ENCODE data around the gene HADH.

Gene HADH

DNA sequence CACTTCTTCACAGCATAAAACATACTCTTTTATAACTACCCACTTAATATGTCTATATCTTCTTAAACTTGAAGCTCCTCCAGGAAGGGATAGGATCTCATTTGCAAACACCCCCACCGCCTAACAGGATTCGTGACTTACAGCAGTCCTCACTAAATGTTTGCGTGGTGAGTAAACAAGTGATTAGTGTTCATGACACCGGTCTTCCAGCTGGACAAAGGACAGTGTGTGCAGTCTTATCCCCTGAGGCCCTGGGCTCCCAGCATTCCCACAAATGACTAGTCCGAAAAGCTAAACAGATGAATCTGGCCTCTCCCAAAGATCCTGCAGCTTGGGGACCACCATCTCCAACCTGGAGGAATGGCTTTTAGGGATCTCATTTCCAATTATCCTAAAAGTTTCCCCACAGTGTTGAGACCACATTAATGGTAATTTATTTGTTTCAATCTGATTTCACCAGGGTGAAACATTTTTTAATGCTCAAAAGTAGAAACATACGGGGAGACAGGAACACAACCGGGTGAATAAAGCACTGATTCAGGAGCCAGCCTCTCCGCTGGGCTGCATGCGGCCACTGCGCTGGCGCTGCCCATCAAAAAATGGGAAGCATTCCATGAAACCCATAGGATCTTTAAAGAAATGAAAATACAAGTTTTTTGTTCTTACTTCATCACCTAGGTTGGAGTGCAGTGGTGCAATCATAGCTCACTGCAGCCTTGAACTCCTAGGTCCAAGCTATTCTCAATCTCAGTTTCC lies 69.2 kb downstream of the HADH start:
- Histone ChIP-seq H3K9me3 (ENCODE audit: control insufficient read depth, insufficient read depth, low read length) (no peaks in the 10 kb centered on the region), H3K36me3 (ENCODE audit: control insufficient read depth, insufficient read depth, low read length) (no peaks in the 10 kb centered on the region), H3K27ac (ENCODE audit: low read depth, low read length) (no peak overlapping the region), H3K27me3 (ENCODE audit: control insufficient read depth, insufficient read depth, low read length) (no peaks in the 10 kb centered on the region), H3K9ac (ENCODE audit: low read depth, low read length) (no peak overlapping the region), H3K4me3 (ENCODE audit: low read depth, low read length) (no peak overlapping the region), H3K4me1 (ENCODE audit: control insufficient read depth, insufficient read depth, low read length) (no peaks in the 10 kb centered on the region; the same call in 1 of the 2 replicates)

DNA sequence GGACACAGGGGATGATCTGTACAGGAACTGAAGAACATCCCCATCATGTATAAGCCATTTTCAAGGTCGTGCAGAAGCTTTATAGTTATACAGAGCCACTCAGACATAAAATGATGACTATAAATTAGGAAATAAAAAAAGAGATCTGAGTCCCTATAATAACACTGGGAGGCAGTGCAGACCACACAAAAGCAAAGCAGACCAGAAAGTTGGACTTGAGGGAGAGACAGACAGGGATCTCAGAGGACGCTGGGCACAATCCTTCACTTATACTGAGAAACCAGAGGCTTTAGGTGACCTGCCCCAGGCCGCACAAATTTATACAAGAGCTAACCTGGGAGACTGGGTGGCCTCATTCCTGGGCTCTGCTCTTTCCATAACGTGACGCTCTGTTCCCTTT lies 70.5 kb downstream of the HADH start:
- no peaks in the 10 kb centered on the region for H3K36me3 ChIP-seq (ENCODE audit: control insufficient read depth, insufficient read depth, low read length)

DNA sequence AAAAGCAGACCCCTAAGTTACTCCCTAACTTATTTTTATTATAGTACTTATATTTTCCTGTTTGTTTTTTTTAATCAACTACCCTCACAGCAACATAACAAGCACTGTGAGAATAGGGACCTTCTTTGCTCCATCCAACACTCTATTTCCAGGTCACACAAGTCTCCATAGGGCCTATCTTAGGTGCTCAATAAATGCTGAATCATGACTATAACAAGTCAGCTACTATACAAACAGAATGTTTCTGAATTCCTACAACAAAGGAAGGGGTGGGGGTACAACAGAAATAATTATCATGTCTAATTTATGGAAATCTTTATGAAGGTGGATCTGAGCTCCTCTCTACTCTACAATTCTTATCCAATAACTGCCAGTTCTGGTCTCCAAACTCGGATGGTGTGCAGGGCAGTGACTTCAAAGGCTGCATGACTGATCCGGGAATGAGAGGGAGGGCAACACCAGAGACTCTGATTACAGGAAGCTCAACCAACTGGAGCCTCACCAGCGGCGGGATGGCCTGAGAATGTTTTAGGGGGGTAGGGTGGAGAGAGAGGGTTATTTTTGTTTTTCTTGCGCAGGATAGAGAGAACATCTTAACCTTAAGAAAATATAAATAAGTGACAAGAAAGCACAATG lies 71.1 kb downstream of the HADH start:
- Histone ChIP-seq H3K27me3 (ENCODE audit: control insufficient read depth, insufficient read depth, low read length) (no peaks in the 10 kb centered on the region), H3K4me3 (ENCODE audit: low read depth, low read length) (no peak overlapping the region), H3K27ac (ENCODE audit: low read depth, low read length) (no peak overlapping the region), H3K36me3 (ENCODE audit: control insufficient read depth, insufficient read depth, low read length) (no peaks in the 10 kb centered on the region), H3K4me1 (ENCODE audit: control insufficient read depth, insufficient read depth, low read length) (no peaks in the 10 kb centered on the region; the same call in 1 of the 2 replicates), H3K9ac (ENCODE audit: low read depth, low read length) (no peak overlapping the region), H3K9me3 (ENCODE audit: control insufficient read depth, insufficient read depth, low read length) (no peaks in the 10 kb centered on the region)

More for the DNA sequence above, 70.5 kb downstream of the HADH start:
- no peak overlapping the region for H3K9ac ChIP-seq (ENCODE audit: low read depth, low read length)
- H3K4me3 ChIP-seq (ENCODE audit: low read depth, low read length), result no peak overlapping the region
- no peaks in the 10 kb centered on the region for H3K27me3 ChIP-seq (ENCODE audit: control insufficient read depth, insufficient read depth, low read length)
- H3K9me3 ChIP-seq (ENCODE audit: control insufficient read depth, insufficient read depth, low read length), result no peaks in the 10 kb centered on the region
- no peak overlapping the region for H3K27ac ChIP-seq (ENCODE audit: low read depth, low read length)
- no peaks in the 10 kb centered on the region; the same call in 1 of the 2 replicates for H3K4me1 ChIP-seq (ENCODE audit: control insufficient read depth, insufficient read depth, low read length)

DNA sequence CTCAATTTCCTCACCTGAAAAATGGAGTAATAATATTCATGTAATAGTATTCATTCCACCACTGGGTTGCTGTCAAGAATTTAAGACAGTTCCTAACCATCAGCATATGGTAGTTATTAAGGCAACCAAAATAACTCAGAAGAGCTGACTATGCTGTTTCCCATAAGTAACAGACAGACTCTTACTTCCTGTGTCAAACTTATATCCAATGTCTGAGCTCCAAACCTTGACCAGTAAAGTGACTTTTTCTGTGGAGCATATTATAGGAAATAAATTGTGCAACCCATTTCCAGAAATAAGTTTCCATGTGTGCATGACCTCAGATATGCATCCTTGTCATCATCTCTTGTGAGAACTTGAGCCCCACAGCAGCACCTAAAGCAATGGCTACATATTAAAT lies 78.8 kb downstream of the HADH start:
- Histone ChIP-seq H3K27me3 (ENCODE audit: control insufficient read depth, insufficient read depth, low read length) (no peaks in the 10 kb centered on the region), H3K9me3 (ENCODE audit: control insufficient read depth, insufficient read depth, low read length) (no peaks in the 10 kb centered on the region), H3K4me3 (ENCODE audit: low read depth, low read length) (no peak overlapping the region), H3K4me1 (ENCODE audit: control insufficient read depth, insufficient read depth, low read length) (no peaks in the 10 kb centered on the region), H3K9ac (ENCODE audit: low read depth, low read length) (no peak overlapping the region), H3K36me3 (ENCODE audit: control insufficient read depth, insufficient read depth, low read length) (no peaks in the 10 kb centered on the region), H3K27ac (ENCODE audit: low read depth, low read length) (no peak overlapping the region)

DNA sequence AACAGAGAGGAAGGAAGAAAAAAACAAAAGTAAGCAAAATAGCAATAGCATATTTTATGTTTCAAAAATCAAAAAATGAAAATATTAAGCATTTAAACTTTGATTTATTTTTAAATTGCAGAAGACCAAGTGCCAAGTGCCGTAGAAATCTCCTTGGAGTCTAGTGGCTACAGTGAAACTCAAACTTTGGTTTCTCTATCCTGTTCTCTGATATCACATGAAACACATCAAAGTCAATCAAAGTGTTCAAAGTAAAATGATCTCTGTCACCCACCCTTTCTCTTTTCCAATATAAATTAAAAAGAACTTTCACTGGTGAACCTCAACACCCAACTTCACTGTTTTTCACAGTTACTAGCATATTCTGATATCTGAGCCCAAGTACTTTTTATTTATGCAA lies 81.1 kb downstream of the HADH start:
- Histone ChIP-seq H3K9me3 (ENCODE audit: control insufficient read depth, insufficient read depth, low read length) (no peaks in the 10 kb centered on the region), H3K27ac (ENCODE audit: low read depth, low read length) (no peak overlapping the region), H3K27me3 (ENCODE audit: control insufficient read depth, insufficient read depth, low read length) (no peaks in the 10 kb centered on the region), H3K4me1 (ENCODE audit: control insufficient read depth, insufficient read depth, low read length) (no peaks in the 10 kb centered on the region), H3K4me3 (ENCODE audit: low read depth, low read length) (no peak overlapping the region), H3K9ac (ENCODE audit: low read depth, low read length) (no peak overlapping the region), H3K36me3 (ENCODE audit: control insufficient read depth, insufficient read depth, low read length) (no peaks in the 10 kb centered on the region)

DNA sequence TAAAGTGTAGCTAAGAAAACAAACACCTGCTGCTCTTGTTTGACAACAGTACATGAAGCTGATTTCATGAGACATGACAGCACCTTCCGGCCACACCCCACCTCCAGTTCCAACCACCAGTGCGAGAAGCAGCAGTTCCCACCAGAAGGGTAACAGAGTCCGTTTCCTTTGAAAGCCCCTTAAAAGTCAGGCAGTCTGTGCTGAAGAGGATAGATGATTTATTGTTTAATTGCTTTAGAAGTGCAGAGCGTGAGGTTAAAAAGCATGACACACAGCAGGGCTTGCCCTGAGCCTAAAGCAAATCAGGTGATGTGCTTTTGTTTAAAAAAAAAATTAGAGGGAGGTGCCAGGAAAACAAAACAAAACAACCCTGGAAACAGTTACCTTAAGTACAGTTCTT lies 82.6 kb downstream of the HADH start:
- Histone ChIP-seq H3K27me3 (ENCODE audit: control insufficient read depth, insufficient read depth, low read length) (no peaks in the 10 kb centered on the region), H3K9ac (ENCODE audit: low read depth, low read length) (no peak overlapping the region), H3K4me3 (ENCODE audit: low read depth, low read length) (no peak overlapping the region), H3K36me3 (ENCODE audit: control insufficient read depth, insufficient read depth, low read length) (no peaks in the 10 kb centered on the region), H3K9me3 (ENCODE audit: control insufficient read depth, insufficient read depth, low read length) (no peaks in the 10 kb centered on the region), H3K4me1 (ENCODE audit: control insufficient read depth, insufficient read depth, low read length) (no peaks in the 10 kb centered on the region), H3K27ac (ENCODE audit: low read depth, low read length) (no peak overlapping the region)

DNA sequence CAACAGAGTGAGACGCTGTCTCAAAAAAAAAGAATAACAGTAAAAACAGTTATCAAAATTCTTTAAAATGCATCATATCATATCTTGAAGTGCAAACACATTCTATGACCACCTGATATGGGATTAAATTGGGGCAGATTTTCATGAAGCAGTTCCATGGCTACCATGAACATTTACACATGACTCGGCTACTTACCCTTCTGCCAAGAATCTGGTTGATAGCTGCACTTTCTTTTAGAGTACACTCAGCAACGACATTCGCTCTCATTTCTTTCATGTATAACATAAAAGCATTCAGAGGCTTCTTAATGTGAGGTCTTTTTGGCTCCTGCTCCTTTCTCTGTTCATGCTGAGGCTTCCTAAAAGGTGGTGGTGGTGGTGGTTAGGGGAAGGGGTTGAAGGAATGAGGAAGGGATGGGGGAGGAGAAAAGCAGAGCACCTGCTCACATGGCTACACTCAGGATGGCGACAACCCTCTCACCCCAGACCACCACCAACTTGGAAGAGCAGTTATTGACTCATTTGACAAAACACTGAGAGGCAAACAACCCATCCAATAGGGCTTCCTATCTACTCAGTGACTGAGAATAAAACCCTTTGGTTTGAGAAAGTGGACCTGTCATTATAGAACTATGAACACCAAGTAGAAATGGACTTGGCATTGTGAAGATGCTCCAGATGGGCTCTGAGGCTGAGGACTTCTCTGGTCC lies 88.5 kb downstream of the HADH start:
- Histone ChIP-seq H3K27me3 (ENCODE audit: control insufficient read depth, insufficient read depth, low read length) (no peaks in the 10 kb centered on the region), H3K9me3 (ENCODE audit: control insufficient read depth, insufficient read depth, low read length) (no peaks in the 10 kb centered on the region), H3K36me3 (ENCODE audit: control insufficient read depth, insufficient read depth, low read length) (no peaks in the 10 kb centered on the region), H3K9ac (ENCODE audit: low read depth, low read length) (no peak overlapping the region), H3K4me3 (ENCODE audit: low read depth, low read length) (no peak overlapping the region), H3K27ac (ENCODE audit: low read depth, low read length) (no peak overlapping the region), H3K4me1 (ENCODE audit: control insufficient read depth, insufficient read depth, low read length) (no peaks in the 10 kb centered on the region)

DNA sequence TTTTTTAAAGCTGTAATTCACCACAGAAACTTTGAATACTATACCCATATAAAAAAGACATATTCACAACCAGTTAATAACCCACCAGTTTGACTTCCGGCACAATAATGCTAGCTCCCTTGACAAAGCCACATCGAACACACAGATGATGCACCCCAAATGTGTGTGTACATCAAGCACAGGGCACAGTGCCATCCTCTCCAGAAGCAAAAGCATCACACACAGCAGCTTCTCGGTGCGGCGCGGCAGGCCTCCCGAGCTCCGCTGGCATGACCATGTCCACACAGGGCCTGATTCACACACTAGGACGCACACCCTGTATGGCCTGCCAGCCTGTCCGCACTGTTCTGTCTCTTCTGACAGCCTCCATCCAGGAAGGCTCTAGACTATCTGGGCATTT lies 91.1 kb downstream of the HADH start:
- Histone ChIP-seq H3K4me1 (ENCODE audit: control insufficient read depth, insufficient read depth, low read length) (no peaks in the 10 kb centered on the region), H3K27me3 (ENCODE audit: control insufficient read depth, insufficient read depth, low read length) (no peaks in the 10 kb centered on the region), H3K36me3 (ENCODE audit: control insufficient read depth, insufficient read depth, low read length) (no peaks in the 10 kb centered on the region), H3K9me3 (ENCODE audit: control insufficient read depth, insufficient read depth, low read length) (no peaks in the 10 kb centered on the region), H3K4me3 (ENCODE audit: low read depth, low read length) (no peak overlapping the region), H3K9ac (ENCODE audit: low read depth, low read length) (no peak overlapping the region), H3K27ac (ENCODE audit: low read depth, low read length) (no peak overlapping the region)

DNA sequence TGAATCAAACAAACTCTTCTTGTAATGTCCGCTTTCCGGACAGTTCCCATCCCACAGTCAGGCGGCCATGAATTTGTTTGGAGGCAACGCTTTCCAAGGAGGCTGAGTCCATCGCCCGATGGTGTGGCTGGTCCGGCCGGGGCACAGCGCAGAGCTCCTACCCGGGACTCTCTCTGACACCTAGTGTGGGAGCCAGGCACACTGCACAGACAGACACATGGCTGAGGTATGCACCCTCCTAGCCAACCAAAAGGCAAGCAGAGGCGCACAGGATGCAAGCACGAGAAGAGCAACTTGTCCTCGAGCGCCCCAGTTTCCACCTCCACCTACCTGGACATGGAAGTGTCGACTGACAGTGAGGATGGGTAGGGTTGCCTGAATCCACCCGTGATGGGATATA lies 91.6 kb downstream of the HADH start:
- Histone ChIP-seq H3K9ac (ENCODE audit: low read depth, low read length) (no peak overlapping the region), H3K27me3 (ENCODE audit: control insufficient read depth, insufficient read depth, low read length) (no peaks in the 10 kb centered on the region), H3K9me3 (ENCODE audit: control insufficient read depth, insufficient read depth, low read length) (no peaks in the 10 kb centered on the region), H3K27ac (ENCODE audit: low read depth, low read length) (no peak overlapping the region), H3K4me3 (ENCODE audit: low read depth, low read length) (no peak overlapping the region), H3K4me1 (ENCODE audit: control insufficient read depth, insufficient read depth, low read length) (no peaks in the 10 kb centered on the region), H3K36me3 (ENCODE audit: control insufficient read depth, insufficient read depth, low read length) (no peaks in the 10 kb centered on the region)
